GM19023 (cell line): Measurements from ENCODE around the gene ZNF195.
"Not testable (repeated sequence)": the region's sequence is repeated elsewhere in the genome, so short reads cannot be mapped to it uniquely, and the experiment has no call there.

ENCODE experiments used
- ATAC-seq: cut with Tn5 transposase; IDR thresholded peaks from one replicate; pipeline ENCODE4 v1.9.1; 2021; ENCODE audit warnings: mild to moderate bottlenecking, moderate library complexity; ENCODE audit not compliant: unreplicated experiment

ZNF195 gene

GRCh38 chr11:3378426-3379423, at the start of gene ZNF195:
Gene ZNF195 (minus strand): TSS chr11:3379146. CDS start chr11:3379040, 106 bp downstream.
- ATAC-seq = peak; percentile 100

- ATAC-seq = not testable (repeated sequence)
Observed at GRCh38 chr11:3428076-3428475, 49.1 kb upstream of the ZNF195 start.

- not testable (repeated sequence) for ATAC-seq
Observed at GRCh38 chr11:3426541-3426940, 47.6 kb upstream of the ZNF195 start.

GRCh38 chr11:3423928-3424327, 45.0 kb upstream of the ZNF195 start:
- ATAC-seq = not testable (repeated sequence)

- not testable (repeated sequence) for ATAC-seq
Observed at GRCh38 chr11:3423138-3423731, 44.3 kb upstream of the ZNF195 start.

GRCh38 chr11:3422380-3423137, 43.6 kb upstream of the ZNF195 start:
- peak; percentile 94 for ATAC-seq

GRCh38 chr11:3421608-3422379, 42.8 kb upstream of the ZNF195 start:
- ATAC-seq = not testable (repeated sequence)

- ATAC-seq = not testable (repeated sequence)
Observed at GRCh38 chr11:3420281-3421042, 41.5 kb upstream of the ZNF195 start.

- not testable (repeated sequence) for ATAC-seq
Observed at GRCh38 chr11:3419496-3419895, 40.5 kb upstream of the ZNF195 start.

GRCh38 chr11:3417047-3417446, 38.1 kb upstream of the ZNF195 start:
- ATAC-seq = not testable (repeated sequence)

GRCh38 chr11:3415301-3415700, 36.4 kb upstream of the ZNF195 start:
- not testable (repeated sequence) for ATAC-seq

- not testable (repeated sequence) for ATAC-seq
Observed at GRCh38 chr11:3413666-3414065, 34.7 kb upstream of the ZNF195 start.

- no peak for ATAC-seq
Observed at GRCh38 chr11:3412837-3413236, 33.9 kb upstream of the ZNF195 start.

- not testable (repeated sequence) for ATAC-seq
Observed at GRCh38 chr11:3408722-3409121, 29.8 kb upstream of the ZNF195 start.

GRCh38 chr11:3408058-3408605, 29.2 kb upstream of the ZNF195 start:
- ATAC-seq = not testable (repeated sequence)

- not testable (repeated sequence) for ATAC-seq
Observed at GRCh38 chr11:3406937-3407336, 28.0 kb upstream of the ZNF195 start.

GRCh38 chr11:3406223-3406875, 27.4 kb upstream of the ZNF195 start:
- ATAC-seq = not testable (repeated sequence)

- not testable (repeated sequence) for ATAC-seq
Observed at GRCh38 chr11:3404076-3404925, 25.4 kb upstream of the ZNF195 start.
